ENCODE measurements around the gene GRAMD1B. TPM values are rescaled to one million over a fixed set of nuclear protein-coding genes. Genes with fewer than 3 reads are reported as not detected.

Gene GRAMD1B
- total and polyA plus RNA-seq, 2 donors (not counting 1 experiment from before 2014, with no cell fraction given) = 0.58 to 11.6 TPM

GRCh38 chr11:123628936-123629683 is 199.0 kb downstream of the GRAMD1B start:
- Mint-ChIP-seq H3K27me3 (peaks cover 10% of the 10 kb centered on the region), H3K4me3 (no peak overlapping the region), H3K9me3 (ENCODE audit: insufficient read depth) (no peaks in the 10 kb centered on the region), H3K4me1 (no peaks in the 10 kb centered on the region), H3K27ac (no peak overlapping the region)
- DNase-seq (no peak), ATAC-seq (ENCODE audit: low read depth) (no peak)
- ChIA-PET POLR2A (no interaction called here), CTCF (no interaction called here)
- no peaks in the 10 kb centered on the region for H3K4me1 ChIP-seq (ENCODE audit: control insufficient read depth in 2 of 2, insufficient read depth in 2 of 2, low read length in 2 of 2)
- 24% methylated on average over 9 of the region's 10 CpGs for WGBS (ENCODE audit: insufficient coverage)
- H3K9me3 ChIP-seq (ENCODE audit: control extremely low read depth in 1 of 3, control insufficient read depth in 2 of 3, insufficient read depth in 1 of 3, low read length in 2 of 3) = no peaks in the 10 kb centered on the region
- no peak overlapping the region for H3K4me2 ChIP-seq (replicated peaks; ENCODE audit: low read depth, low read length, poor library complexity, severe bottlenecking)
- intact Hi-C loops (cut with micrococcal nuclease) = no loop called here
- H3K27me3 ChIP-seq (replicated peaks in 1 of 4; ENCODE audit: control extremely low read depth in 1 of 4, control insufficient read depth in 3 of 4, insufficient read depth in 4 of 4, low read length in 3 of 4) = no peaks in the 10 kb centered on the region
- no peaks in the 10 kb centered on the region for H3K79me2 ChIP-seq (ENCODE audit: control insufficient read depth, insufficient read depth, low read length)
- H3K9ac ChIP-seq (ENCODE audit: low read length) = no peak overlapping the region
- no peak overlapping the region for H3K4me3 ChIP-seq (ENCODE audit: control extremely low read depth in 1 of 5, extremely low read depth in 1 of 5, insufficient read depth in 1 of 5, low read depth in 2 of 5, low read length in 4 of 5)
- H3K36me3 ChIP-seq (replicated peaks in 1 of 2; ENCODE audit: control extremely low read depth in 1 of 2, control insufficient read depth in 1 of 2, extremely low read depth in 1 of 2, insufficient read depth in 2 of 2, low read length in 1 of 2) = no peaks in the 10 kb centered on the region
- TF ChIP-seq EZH2 (IDR thresholded peaks at IDR 0.05; ENCODE audit: borderline replicate concordance, insufficient read depth, low read depth, low read length, poor library complexity, severe bottlenecking) = no peak
- TF ChIP-seq, protein P1, sequence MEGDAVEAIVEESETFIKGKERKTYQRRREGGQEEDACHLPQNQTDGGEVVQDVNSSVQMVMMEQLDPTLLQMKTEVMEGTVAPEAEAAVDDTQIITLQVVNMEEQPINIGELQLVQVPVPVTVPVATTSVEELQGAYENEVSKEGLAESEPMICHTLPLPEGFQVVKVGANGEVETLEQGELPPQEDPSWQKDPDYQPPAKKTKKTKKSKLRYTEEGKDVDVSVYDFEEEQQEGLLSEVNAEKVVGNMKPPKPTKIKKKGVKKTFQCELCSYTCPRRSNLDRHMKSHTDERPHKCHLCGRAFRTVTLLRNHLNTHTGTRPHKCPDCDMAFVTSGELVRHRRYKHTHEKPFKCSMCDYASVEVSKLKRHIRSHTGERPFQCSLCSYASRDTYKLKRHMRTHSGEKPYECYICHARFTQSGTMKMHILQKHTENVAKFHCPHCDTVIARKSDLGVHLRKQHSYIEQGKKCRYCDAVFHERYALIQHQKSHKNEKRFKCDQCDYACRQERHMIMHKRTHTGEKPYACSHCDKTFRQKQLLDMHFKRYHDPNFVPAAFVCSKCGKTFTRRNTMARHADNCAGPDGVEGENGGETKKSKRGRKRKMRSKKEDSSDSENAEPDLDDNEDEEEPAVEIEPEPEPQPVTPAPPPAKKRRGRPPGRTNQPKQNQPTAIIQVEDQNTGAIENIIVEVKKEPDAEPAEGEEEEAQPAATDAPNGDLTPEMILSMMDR (IDR thresholded peaks at IDR 0.05) = no peak
- H3K27ac ChIP-seq (ENCODE audit: low read length in 2 of 2) = no peak overlapping the region
- no peaks in the 10 kb centered on the region for H4K20me1 ChIP-seq (ENCODE audit: control insufficient read depth, insufficient read depth, low read length, poor library complexity, severe bottlenecking)
- no peak overlapping the region for H2AFZ ChIP-seq (ENCODE audit: insufficient read depth, low read depth, low read length, poor library complexity, severe bottlenecking)

DNA sequence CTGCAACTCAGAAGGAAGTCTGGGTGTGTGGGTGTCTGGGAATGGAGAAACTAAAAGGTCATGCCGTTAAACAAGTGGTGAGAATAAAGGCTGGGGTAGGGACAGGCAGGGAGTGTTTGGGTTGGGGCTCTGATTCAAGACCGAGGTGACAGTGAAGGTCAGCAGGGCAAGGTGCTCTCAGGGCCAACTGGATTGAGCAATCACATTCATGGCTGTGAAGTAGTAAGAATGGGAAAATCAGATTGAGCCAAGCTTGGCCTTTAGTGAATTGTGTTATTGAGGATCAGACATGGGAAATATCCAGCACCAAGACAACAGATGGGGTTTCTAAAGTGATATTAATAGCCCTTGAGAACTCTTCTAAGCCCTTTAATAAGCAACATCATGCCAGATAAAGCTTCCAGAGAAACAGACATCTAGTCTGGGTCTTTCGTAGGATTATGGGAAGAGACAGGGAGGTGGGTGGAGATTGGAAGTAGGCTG is 200.1 kb downstream of the GRAMD1B start:
- 69% methylated on average over 2 of the region's 3 CpGs for WGBS (ENCODE audit: insufficient coverage)
- ChIA-PET CTCF (no interaction called here), POLR2A (no interaction called here)
- H3K36me3 ChIP-seq (replicated peaks in 1 of 2; ENCODE audit: control extremely low read depth in 1 of 2, control insufficient read depth in 1 of 2, extremely low read depth in 1 of 2, insufficient read depth in 2 of 2, low read length in 1 of 2) = no peaks in the 10 kb centered on the region
- Mint-ChIP-seq H3K4me3 (no peak overlapping the region), H3K27ac (no peak overlapping the region), H3K9me3 (ENCODE audit: insufficient read depth) (no peaks in the 10 kb centered on the region), H3K27me3 (peaks cover 16% of the 10 kb centered on the region), H3K4me1 (no peaks in the 10 kb centered on the region)
- no peak overlapping the region for H3K27ac ChIP-seq (ENCODE audit: low read length in 2 of 2)
- TF ChIP-seq EZH2 (IDR thresholded peaks at IDR 0.05; ENCODE audit: borderline replicate concordance, insufficient read depth, low read depth, low read length, poor library complexity, severe bottlenecking) = no peak
- TF ChIP-seq, protein P1 (IDR thresholded peaks at IDR 0.05) = no peak
- H3K4me2 ChIP-seq (replicated peaks; ENCODE audit: low read depth, low read length, poor library complexity, severe bottlenecking) = no peak overlapping the region
- DNase-seq (no peak), ATAC-seq (ENCODE audit: low read depth) (no peak)
- no peak overlapping the region for H2AFZ ChIP-seq (ENCODE audit: insufficient read depth, low read depth, low read length, poor library complexity, severe bottlenecking)
- H4K20me1 ChIP-seq (ENCODE audit: control insufficient read depth, insufficient read depth, low read length, poor library complexity, severe bottlenecking) = no peaks in the 10 kb centered on the region
- no peaks in the 10 kb centered on the region for H3K27me3 ChIP-seq (replicated peaks in 1 of 4; ENCODE audit: control extremely low read depth in 1 of 4, control insufficient read depth in 3 of 4, insufficient read depth in 4 of 4, low read length in 3 of 4)
- H3K4me1 ChIP-seq (ENCODE audit: control insufficient read depth in 2 of 2, insufficient read depth in 2 of 2, low read length in 2 of 2) = no peaks in the 10 kb centered on the region
- H3K4me3 ChIP-seq (ENCODE audit: control extremely low read depth in 1 of 5, extremely low read depth in 1 of 5, insufficient read depth in 1 of 5, low read depth in 2 of 5, low read length in 4 of 5) = no peak overlapping the region
- no peaks in the 10 kb centered on the region for H3K9me3 ChIP-seq (ENCODE audit: control extremely low read depth in 1 of 3, control insufficient read depth in 2 of 3, insufficient read depth in 1 of 3, low read length in 2 of 3)
- no peaks in the 10 kb centered on the region for H3K79me2 ChIP-seq (ENCODE audit: control insufficient read depth, insufficient read depth, low read length)
- no peak overlapping the region for H3K9ac ChIP-seq (ENCODE audit: low read length)
- intact Hi-C loops (cut with micrococcal nuclease) = no loop called here
